SKM-1 treated with dmso at 0.1 percent for 144 hours (cell line): Measurements from ENCODE around the gene CUX1.
A peak's percentile ranks its signal among the peaks of the same experiment; 100 is the strongest.

ENCODE experiments used
- DNase-seq: peaks from one replicate; lab custom pipeline; 2025; ENCODE audit not compliant: unreplicated experiment; lab: John Stamatoyannopoulos, UW

The CUX1 gene

GRCh38 chr7:102255916-102256315, 438.5 kb downstream of the CUX1 start:
- DNase-seq: no peak

GRCh38 chr7:102258073-102258748, 440.8 kb downstream of the CUX1 start:
- no peak for DNase-seq

- DNase-seq: no peak
Measured at GRCh38 chr7:102258749-102259107, 441.3 kb downstream of the CUX1 start.

GRCh38 chr7:102260856-102261255, 443.4 kb downstream of the CUX1 start:
- DNase-seq: no peak

GRCh38 chr7:102261451-102261850, 444.0 kb downstream of the CUX1 start:
- no peak for DNase-seq

GRCh38 chr7:102262546-102262945, 445.1 kb downstream of the CUX1 start:
- DNase-seq: no peak

- DNase-seq: no peak
Measured at GRCh38 chr7:102264367-102264891, 447.0 kb downstream of the CUX1 start.

DNA sequence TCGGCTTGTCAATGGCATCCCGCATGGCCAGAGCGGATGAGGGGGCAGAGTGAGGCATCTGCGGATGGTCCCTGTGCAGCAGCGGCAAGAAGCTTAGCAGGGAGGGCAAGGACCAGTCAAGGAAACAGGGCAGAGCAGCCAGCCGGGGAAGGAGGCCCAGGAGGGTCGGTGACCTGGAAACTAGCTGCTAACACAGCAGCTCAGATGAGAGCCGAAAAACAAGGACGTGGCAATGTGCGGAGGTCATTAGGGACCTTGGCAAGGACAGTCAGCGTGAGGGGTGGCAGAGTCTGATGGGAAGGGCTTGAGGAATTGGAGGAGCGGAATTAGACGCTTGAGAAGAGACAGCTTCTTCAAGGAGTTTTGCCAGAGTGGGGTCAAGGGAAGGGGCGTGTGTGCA, 449.1 kb downstream of the CUX1 start:
- DNase-seq: no peak

DNA sequence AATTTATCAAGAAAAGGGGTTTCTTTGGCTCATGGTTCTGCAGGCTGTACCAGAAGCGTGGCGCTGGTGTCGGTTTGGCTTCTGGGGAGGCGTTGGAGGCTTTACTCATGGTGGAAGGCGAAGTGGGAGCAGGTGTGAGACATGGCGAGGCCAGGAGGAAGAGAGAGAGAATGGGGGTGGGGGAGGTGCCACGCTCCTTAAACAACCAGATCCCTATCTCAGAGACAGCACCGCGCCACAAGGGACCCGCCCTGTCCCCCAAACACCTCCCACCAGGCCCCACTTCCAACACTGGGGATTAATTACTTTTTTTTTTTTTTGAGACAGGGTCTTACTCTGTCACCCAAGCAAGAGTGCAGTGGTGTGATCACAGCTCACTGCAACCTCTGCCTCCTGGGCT, 451.2 kb downstream of the CUX1 start:
- DNase-seq: no peak

DNA sequence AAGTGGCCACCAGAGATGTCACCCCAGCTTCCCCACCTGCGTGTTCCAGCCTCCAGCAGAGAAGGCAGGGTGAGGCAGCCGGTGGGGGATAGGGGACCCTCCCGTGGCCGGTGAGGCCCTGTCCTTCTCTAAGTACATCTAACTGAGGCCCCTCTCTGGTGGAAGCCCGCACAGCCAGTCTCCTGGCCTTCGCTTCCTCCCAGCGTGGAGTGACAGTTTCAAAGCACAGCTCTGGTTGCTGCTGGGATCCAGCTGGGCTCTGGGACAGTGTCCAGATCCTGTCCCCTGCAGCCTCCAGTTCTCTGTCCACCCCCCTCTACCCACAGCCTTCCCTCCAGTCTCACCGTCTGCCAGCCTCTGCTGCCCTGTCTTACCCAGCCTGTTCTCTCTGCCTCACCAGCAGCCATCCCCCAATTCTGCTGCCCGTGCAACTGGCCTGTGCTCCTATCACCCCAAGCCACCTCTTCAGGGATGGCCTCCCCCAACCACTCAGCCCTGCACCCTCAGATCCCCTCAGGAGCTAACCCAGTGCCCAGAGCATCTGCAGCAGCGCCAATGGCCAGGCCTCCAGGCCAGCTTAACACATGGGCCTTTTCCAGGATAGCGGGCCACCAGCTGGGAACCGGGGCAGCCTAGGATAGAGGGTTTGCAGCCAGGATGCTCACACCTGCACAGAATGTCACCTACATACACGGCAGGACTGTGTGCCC, 452.9 kb downstream of the CUX1 start:
- DNase-seq: no peak

DNA sequence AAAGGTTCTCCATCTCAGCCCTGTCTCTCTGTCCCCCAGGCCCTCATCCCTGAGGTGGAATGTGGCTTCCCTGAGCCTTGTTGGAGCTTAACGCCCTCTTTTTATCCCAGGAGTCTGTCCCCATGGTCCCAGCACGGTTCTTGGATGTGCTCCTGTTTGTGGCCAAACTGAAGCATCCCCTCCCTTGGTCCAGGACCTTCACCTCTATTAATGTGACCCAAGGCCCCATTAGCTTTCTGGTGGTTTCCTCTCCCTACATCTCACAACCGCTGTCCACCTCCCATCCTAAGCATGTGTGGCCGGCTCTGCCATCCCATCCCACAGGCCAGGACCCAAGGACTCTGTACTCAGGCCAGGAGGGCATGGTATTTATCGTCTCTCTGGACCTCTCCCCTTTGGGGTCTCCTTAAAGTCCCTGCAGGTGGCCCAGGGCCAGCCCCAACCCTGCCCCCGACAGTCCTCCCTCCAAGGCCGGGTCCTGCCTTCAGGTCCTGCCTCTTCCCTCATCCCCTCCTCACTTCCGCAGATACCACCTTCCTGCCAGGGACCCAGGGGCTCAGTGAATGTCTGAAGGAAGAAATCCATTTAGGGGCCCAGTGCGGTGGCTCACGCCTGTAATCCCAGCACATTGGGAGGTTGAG, 453.9 kb downstream of the CUX1 start:
- DNase-seq: no peak

GRCh38 chr7:102272075-102272916, 454.9 kb downstream of the CUX1 start:
- DNase-seq: peak; percentile 15

GRCh38 chr7:102272917-102273748, 455.7 kb downstream of the CUX1 start:
- DNase-seq: no peak

DNA sequence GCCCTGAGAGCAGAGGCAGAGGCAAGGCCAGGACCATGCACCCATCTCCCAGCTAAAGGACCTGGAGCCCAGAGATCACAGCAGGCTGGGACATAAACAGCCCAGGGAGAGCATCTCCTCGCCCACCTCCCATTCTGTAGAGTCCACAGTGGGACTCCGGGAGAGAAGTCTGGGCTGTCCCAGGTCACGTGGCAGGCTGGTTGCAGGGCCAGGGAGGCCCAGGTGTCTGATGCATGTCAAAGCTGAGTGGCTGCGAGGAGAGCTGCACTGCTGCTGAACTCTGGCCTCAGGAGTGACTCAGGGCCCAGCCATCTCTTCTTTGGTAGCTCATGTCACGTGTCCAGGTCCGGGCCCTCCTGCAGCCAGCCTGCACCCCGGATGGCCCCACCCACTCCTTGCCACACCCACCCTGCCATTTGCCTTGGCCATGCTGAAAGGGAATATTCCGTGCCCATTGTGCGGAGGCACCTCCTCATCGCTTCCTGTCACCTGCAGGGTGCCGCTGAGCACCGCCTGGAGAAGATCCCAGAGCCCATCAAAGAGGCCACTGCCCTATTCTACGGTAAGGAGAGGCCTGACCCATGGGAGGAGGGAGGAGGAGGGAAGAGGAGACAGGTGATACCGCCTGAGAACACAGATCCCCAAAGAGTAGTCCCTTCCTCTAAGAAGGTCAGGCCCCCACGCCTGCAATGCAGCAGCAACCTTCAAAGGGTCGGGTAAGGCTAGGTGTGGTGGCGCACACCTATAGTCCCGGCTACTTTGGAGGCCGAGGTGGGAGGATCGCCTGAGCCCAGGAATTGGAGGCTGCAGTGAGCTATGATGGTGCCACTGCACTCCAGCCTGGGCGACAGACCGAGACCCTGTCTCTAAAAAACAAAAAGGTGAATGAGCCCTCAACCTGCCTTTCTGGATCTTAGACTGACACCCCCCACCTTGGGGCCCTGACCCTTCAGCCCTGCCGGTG, 456.6 kb downstream of the CUX1 start:
- DNase-seq: no peak

GRCh38 chr7:102275123-102275703, 457.8 kb downstream of the CUX1 start:
- no peak for DNase-seq

DNA sequence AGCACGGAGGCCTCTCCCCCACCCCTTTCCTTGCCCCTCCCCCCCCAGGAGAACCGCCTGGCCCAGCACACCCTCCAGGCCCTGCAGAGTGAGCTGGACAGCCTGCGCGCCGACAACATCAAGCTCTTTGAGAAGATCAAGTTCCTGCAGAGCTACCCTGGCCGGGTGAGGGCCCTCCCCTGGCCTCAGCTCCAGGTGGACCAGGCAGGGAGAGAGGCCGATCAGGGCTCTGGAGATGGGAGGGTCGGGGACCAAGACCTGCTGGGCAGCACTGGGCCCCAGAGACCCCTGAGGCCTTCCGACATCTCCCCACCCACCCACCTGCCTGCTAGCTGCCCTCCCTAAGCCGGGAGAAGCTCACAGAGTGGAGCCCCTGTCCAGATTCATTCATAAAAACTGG, 460.5 kb downstream of the CUX1 start:
- no peak for DNase-seq

GRCh38 chr7:102279537-102280400, 462.3 kb downstream of the CUX1 start:
- DNase-seq: peak; percentile 89

GRCh38 chr7:102280521-102280920, 463.1 kb downstream of the CUX1 start:
- no peak for DNase-seq
